ENCODE measurements around the gene PSMA6.
"Not testable (repeated sequence)": the region's sequence is repeated elsewhere in the genome, so short reads cannot be mapped to it uniquely, and the experiment has no call there.

Gene PSMA6

GRCh38 chr14:35284506-35284905, 7.7 kb upstream of the PSMA6 start:
- no peak for DNase-seq (ENCODE audit: low read depth in 1 of 2, low spot score in 1 of 2)

GRCh38 chr14:35285168-35286002, 6.8 kb upstream of the PSMA6 start:
- DNase-seq (ENCODE audit: low read depth in 1 of 2, low spot score in 1 of 2): no peak

- no peak for DNase-seq (ENCODE audit: low read depth in 1 of 2, low spot score in 1 of 2)
Observed at GRCh38 chr14:35286003-35286600, 6.1 kb upstream of the PSMA6 start.

GRCh38 chr14:35286707-35287106, 5.5 kb upstream of the PSMA6 start:
- no peak for DNase-seq (ENCODE audit: low read depth in 1 of 2, low spot score in 1 of 2)

GRCh38 chr14:35287431-35288013, 4.7 kb upstream of the PSMA6 start:
- DNase-seq (ENCODE audit: low read depth in 1 of 2, low spot score in 1 of 2): peak in 1 of 2 donors; percentile 21

- DNase-seq (ENCODE audit: low read depth in 1 of 2, low spot score in 1 of 2): no peak
Observed at GRCh38 chr14:35289623-35290022, 2.6 kb upstream of the PSMA6 start.

- DNase-seq (ENCODE audit: low read depth in 1 of 2, low spot score in 1 of 2): no peak
Observed at GRCh38 chr14:35292770-35293561, 784 bp downstream of the PSMA6 start.

GRCh38 chr14:35295845-35296161, 3.6 kb downstream of the PSMA6 start:
- no peak for DNase-seq (ENCODE audit: low read depth in 1 of 2, low spot score in 1 of 2)

GRCh38 chr14:35296545-35296944, 4.4 kb downstream of the PSMA6 start:
- DNase-seq (ENCODE audit: low read depth in 1 of 2, low spot score in 1 of 2): no peak

- DNase-seq (ENCODE audit: low read depth in 1 of 2, low spot score in 1 of 2): no peak
Observed at GRCh38 chr14:35297706-35298105, 5.5 kb downstream of the PSMA6 start.

GRCh38 chr14:35298351-35298750, 6.2 kb downstream of the PSMA6 start:
- DNase-seq (ENCODE audit: low read depth in 1 of 2, low spot score in 1 of 2): no peak

GRCh38 chr14:35299708-35300107, 7.5 kb downstream of the PSMA6 start:
- no peak for DNase-seq (ENCODE audit: low read depth in 1 of 2, low spot score in 1 of 2)

GRCh38 chr14:35300228-35300627, 8.0 kb downstream of the PSMA6 start:
- DNase-seq (ENCODE audit: low read depth in 1 of 2, low spot score in 1 of 2): no peak

- DNase-seq (ENCODE audit: low read depth in 1 of 2, low spot score in 1 of 2): not testable (repeated sequence)
Observed at GRCh38 chr14:35301334-35301733, 9.2 kb downstream of the PSMA6 start.

- no peak for DNase-seq (ENCODE audit: low read depth in 1 of 2, low spot score in 1 of 2)
Observed at GRCh38 chr14:35301735-35302528, 9.8 kb downstream of the PSMA6 start.

GRCh38 chr14:35303149-35303935, 11.2 kb downstream of the PSMA6 start:
- no peak for DNase-seq (ENCODE audit: low read depth in 1 of 2, low spot score in 1 of 2)

GRCh38 chr14:35304812-35305462, 12.8 kb downstream of the PSMA6 start:
- no peak for DNase-seq (ENCODE audit: low read depth in 1 of 2, low spot score in 1 of 2)

- DNase-seq (ENCODE audit: low read depth in 1 of 2, low spot score in 1 of 2): no peak
Observed at GRCh38 chr14:35305633-35306032, 13.5 kb downstream of the PSMA6 start.

- no peak for DNase-seq (ENCODE audit: low read depth in 1 of 2, low spot score in 1 of 2)
Observed at GRCh38 chr14:35306114-35306513, 13.9 kb downstream of the PSMA6 start.

GRCh38 chr14:35317820-35318219, 25.6 kb downstream of the PSMA6 start:
- no peak for DNase-seq (ENCODE audit: low read depth in 1 of 2, low spot score in 1 of 2)
